Mesendoderm (in vitro differentiated cells): ENCODE measurements around the gene DDX23.

Source experiments
- DNase-seq: peaks from one replicate; pipeline ENCODE4 v3.0.0; 2013
- H2AK5ac ChIP-seq: 2 replicates; pipeline ENCODE4 v1.6.1; 2013; ENCODE audit warnings: low read length, inconsistent platforms
- H2BK120ac ChIP-seq: 2 replicates; pipeline ENCODE4 v1.6.1; 2013; ENCODE audit warnings: low read depth, mild to moderate bottlenecking, low read length, moderate library complexity, mixed read lengths
- H2BK15ac ChIP-seq: replicated peaks from 2 replicates; pipeline ENCODE4 v1.6.1; 2013; ENCODE audit warnings: low read depth, mild to moderate bottlenecking, moderate library complexity
- H2BK5ac ChIP-seq: 2 replicates; pipeline ENCODE4 v1.6.1; 2013; ENCODE audit warnings: low read length, inconsistent platforms
- H3K18ac ChIP-seq: 2 replicates; pipeline ENCODE4 v1.6.1; 2013; ENCODE audit warnings: mild to moderate bottlenecking, low read length, mixed read lengths
- H3K23ac ChIP-seq: one replicate; pipeline ENCODE4 v1.6.1; 2013; ENCODE audit warnings: low read length
- H3K27ac ChIP-seq: 2 replicates; pipeline ENCODE4 v1.5.1; 2013; ENCODE audit warnings: low read depth, mild to moderate bottlenecking, inconsistent platforms, low read length, moderate library complexity
- H3K27me3 ChIP-seq: 2 replicates; pipeline ENCODE4 v1.6.1; 2013; ENCODE audit warnings: low read length, control low read depth, mild to moderate bottlenecking, inconsistent platforms; ENCODE audit not compliant: insufficient read depth, poor library complexity
- H3K36me3 ChIP-seq: 2 replicates; pipeline ENCODE4 v1.6.1; 2013; ENCODE audit warnings: low read length, inconsistent platforms; ENCODE audit not compliant: control insufficient read depth, insufficient read depth
- H3K4ac ChIP-seq: one replicate; pipeline ENCODE4 v1.6.1; 2013; ENCODE audit warnings: low read depth, mild to moderate bottlenecking, low read length, moderate library complexity
- H3K4me1 ChIP-seq: 2 replicates; pipeline ENCODE4 v1.6.1; 2013; ENCODE audit warnings: low read depth, low read length, inconsistent platforms; ENCODE audit not compliant: control insufficient read depth
- H3K4me2 ChIP-seq: 2 replicates; pipeline ENCODE4 v1.6.1; 2013; ENCODE audit warnings: low read length
- H3K4me3 ChIP-seq: 2 replicates; pipeline ENCODE4 v1.5.1; 2013; ENCODE audit warnings: mild to moderate bottlenecking, low read length
- H3K56ac ChIP-seq: one replicate; pipeline ENCODE4 v1.6.1; 2013; ENCODE audit warnings: low read length
- H3K79me1 ChIP-seq: 2 replicates; pipeline ENCODE4 v1.6.1; 2013; ENCODE audit warnings: low read length, inconsistent platforms
- H3K79me2 ChIP-seq: 2 replicates; pipeline ENCODE4 v1.6.1; 2013; ENCODE audit warnings: mild to moderate bottlenecking, low read length; ENCODE audit not compliant: control insufficient read depth, insufficient read depth
- H3K9ac ChIP-seq: 2 replicates; pipeline ENCODE4 v1.6.1; 2013; ENCODE audit warnings: low read length, inconsistent platforms
- H4K5ac ChIP-seq: one replicate; pipeline ENCODE4 v1.6.1; 2013; ENCODE audit warnings: low read length
- H4K8ac ChIP-seq: one replicate; pipeline ENCODE4 v1.6.1; 2013; ENCODE audit warnings: low read depth, mild to moderate bottlenecking, control low read depth, low read length, moderate library complexity
- WGBS: extraction: QIAGEN DNeasy Blood & Tissue Kit; methylation state at CpG from one replicate; pipeline ENCODE4 v1.1.7; 2013; ENCODE audit warnings: low lambda C conversion rate, missing lambda C conversion rate; ENCODE audit not compliant: insufficient coverage; ENCODE audit errors: extremely low coverage; 5-methylcytosine and 5-hydroxymethylcytosine counted together

Gene DDX23

GRCh38 chr12:48810903-48811431 is 41.0 kb downstream of the DDX23 start:
- Histone ChIP-seq H2AK5ac (no peak overlapping the region), H3K4me1 (no peaks in the 10 kb centered on the region), H3K56ac (peak overlapping the region; percentile 71), H3K27me3 (no peaks in the 10 kb centered on the region), H3K79me2 (no peaks in the 10 kb centered on the region), H3K27ac (no peak overlapping the region), H3K4me3 (no peak overlapping the region), H4K8ac (no peak overlapping the region), H4K5ac (no peak overlapping the region), H3K18ac (no peak overlapping the region), H3K4me2 (no peak overlapping the region), H3K23ac (no peak overlapping the region), H2BK15ac (no peak overlapping the region), H3K79me1 (no peaks in the 10 kb centered on the region), H3K9ac (no peak overlapping the region), H3K4ac (no peak overlapping the region), H2BK120ac (no peak overlapping the region), H3K36me3 (no peaks in the 10 kb centered on the region), H2BK5ac (no peak overlapping the region)
- peak; percentile 60 for DNase-seq
- WGBS, result no CpG with 5 or more reads among the region's 5 CpGs

GRCh38 chr12:48807981-48808380 is 44.0 kb downstream of the DDX23 start:
- WGBS, result no CpG with 5 or more reads among the region's 3 CpGs

GRCh38 chr12:48803675-48804074 is 48.3 kb downstream of the DDX23 start:
- no peak overlapping the region for H3K23ac ChIP-seq
- no peak overlapping the region for H3K18ac ChIP-seq
- H3K27ac ChIP-seq, result no peak overlapping the region
- no peaks in the 10 kb centered on the region for H3K79me1 ChIP-seq
- H3K4me2 ChIP-seq, result no peak overlapping the region
- H4K8ac ChIP-seq, result no peak overlapping the region
- no peak overlapping the region for H2AK5ac ChIP-seq
- H3K4me3 ChIP-seq, result no peak overlapping the region
- no peak for DNase-seq
- H3K56ac ChIP-seq, result no peak overlapping the region
- no peaks in the 10 kb centered on the region for H3K4me1 ChIP-seq
- no peaks in the 10 kb centered on the region for H3K27me3 ChIP-seq
- H3K36me3 ChIP-seq, result no peaks in the 10 kb centered on the region
- no peak overlapping the region for H4K5ac ChIP-seq
- no peak overlapping the region for H2BK15ac ChIP-seq
- no peak overlapping the region for H3K9ac ChIP-seq
- no peak overlapping the region for H2BK5ac ChIP-seq
- no CpG with 5 or more reads among the region's 1 CpG for WGBS
- no peak overlapping the region for H3K4ac ChIP-seq
- no peaks in the 10 kb centered on the region for H3K79me2 ChIP-seq
- H2BK120ac ChIP-seq, result no peak overlapping the region

More at GRCh38 chr12:48807981-48808380, 44.0 kb downstream of the DDX23 start:
- H2AK5ac ChIP-seq, result no peak overlapping the region
- no peaks in the 10 kb centered on the region for H3K4me1 ChIP-seq
- no peak overlapping the region for H2BK120ac ChIP-seq
- no peak overlapping the region for H3K56ac ChIP-seq
- no peak overlapping the region for H2BK15ac ChIP-seq
- H4K8ac ChIP-seq, result no peak overlapping the region
- H3K27ac ChIP-seq, result no peak overlapping the region
- H4K5ac ChIP-seq, result no peak overlapping the region
- H3K9ac ChIP-seq, result no peak overlapping the region
- H3K23ac ChIP-seq, result no peak overlapping the region
- no peaks in the 10 kb centered on the region for H3K79me2 ChIP-seq
- DNase-seq, result no peak
- no peaks in the 10 kb centered on the region for H3K36me3 ChIP-seq
- H3K79me1 ChIP-seq, result no peaks in the 10 kb centered on the region
- no peak overlapping the region for H3K4me2 ChIP-seq
- no peak overlapping the region for H3K4ac ChIP-seq
- no peak overlapping the region for H3K4me3 ChIP-seq
- H3K18ac ChIP-seq, result no peak overlapping the region
- H3K27me3 ChIP-seq, result no peaks in the 10 kb centered on the region
- H2BK5ac ChIP-seq, result no peak overlapping the region

GRCh38 chr12:48800971-48801370 is 51.0 kb downstream of the DDX23 start:
- H3K4me1 ChIP-seq, result no peaks in the 10 kb centered on the region
- no peaks in the 10 kb centered on the region for H3K79me1 ChIP-seq
- H3K4me3 ChIP-seq, result no peak overlapping the region
- no peak overlapping the region for H3K56ac ChIP-seq
- H4K5ac ChIP-seq, result no peak overlapping the region
- no peak overlapping the region for H2BK120ac ChIP-seq
- no peak overlapping the region for H3K27ac ChIP-seq
- H3K27me3 ChIP-seq, result no peaks in the 10 kb centered on the region
- H3K4ac ChIP-seq, result no peak overlapping the region
- no peak overlapping the region for H3K4me2 ChIP-seq
- no peak overlapping the region for H3K18ac ChIP-seq
- H3K79me2 ChIP-seq, result no peaks in the 10 kb centered on the region
- no peak overlapping the region for H4K8ac ChIP-seq
- no peak overlapping the region for H2BK15ac ChIP-seq
- H2AK5ac ChIP-seq, result no peak overlapping the region
- no peak for DNase-seq
- no peak overlapping the region for H3K23ac ChIP-seq
- H3K9ac ChIP-seq, result no peak overlapping the region
- WGBS, result no CpG with 5 or more reads among the region's 14 CpGs
- no peaks in the 10 kb centered on the region for H3K36me3 ChIP-seq
- H2BK5ac ChIP-seq, result no peak overlapping the region

GRCh38 chr12:48800457-48800856 is 51.5 kb downstream of the DDX23 start:
- Histone ChIP-seq H3K4me1 (no peaks in the 10 kb centered on the region), H2AK5ac (no peak overlapping the region), H2BK5ac (no peak overlapping the region), H3K23ac (no peak overlapping the region), H3K4me3 (no peak overlapping the region), H3K56ac (no peak overlapping the region), H3K79me1 (no peaks in the 10 kb centered on the region), H3K9ac (no peak overlapping the region), H3K79me2 (no peaks in the 10 kb centered on the region), H2BK15ac (no peak overlapping the region), H3K27me3 (no peaks in the 10 kb centered on the region), H3K36me3 (no peaks in the 10 kb centered on the region), H2BK120ac (no peak overlapping the region), H3K4me2 (no peak overlapping the region), H3K18ac (no peak overlapping the region), H3K4ac (no peak overlapping the region), H4K8ac (no peak overlapping the region), H3K27ac (no peak overlapping the region), H4K5ac (no peak overlapping the region)
- no CpG with 5 or more reads among the region's 14 CpGs for WGBS
- DNase-seq, result no peak

GRCh38 chr12:48796976-48797375 is 55.0 kb downstream of the DDX23 start:
- H3K27me3 ChIP-seq, result no peaks in the 10 kb centered on the region
- no peak overlapping the region for H4K8ac ChIP-seq
- no peak overlapping the region for H3K27ac ChIP-seq
- no peak overlapping the region for H4K5ac ChIP-seq
- no peak for DNase-seq
- no peaks in the 10 kb centered on the region for H3K79me2 ChIP-seq
- no peak overlapping the region for H3K9ac ChIP-seq
- no peak overlapping the region for H3K4ac ChIP-seq
- H3K23ac ChIP-seq, result no peak overlapping the region
- no peak overlapping the region for H3K56ac ChIP-seq
- no peak overlapping the region for H3K4me3 ChIP-seq
- H2BK15ac ChIP-seq, result no peak overlapping the region
- no peak overlapping the region for H2BK5ac ChIP-seq
- H3K18ac ChIP-seq, result no peak overlapping the region
- WGBS, result no CpG with 5 or more reads among the region's 3 CpGs
- H3K4me1 ChIP-seq, result no peaks in the 10 kb centered on the region
- H3K36me3 ChIP-seq, result no peaks in the 10 kb centered on the region
- no peak overlapping the region for H2AK5ac ChIP-seq
- no peaks in the 10 kb centered on the region for H3K79me1 ChIP-seq
- no peak overlapping the region for H3K4me2 ChIP-seq
- H2BK120ac ChIP-seq, result no peak overlapping the region
